Amniotic epithelial cell (primary cell): ENCODE data around the gene PLA2G4A.

Experiments used
- DNase-seq: peaks from one replicate; pipeline ENCODE4 v3.0.0-alpha.2; 2010; ENCODE audit warnings: low read depth

The PLA2G4A gene

DNA sequence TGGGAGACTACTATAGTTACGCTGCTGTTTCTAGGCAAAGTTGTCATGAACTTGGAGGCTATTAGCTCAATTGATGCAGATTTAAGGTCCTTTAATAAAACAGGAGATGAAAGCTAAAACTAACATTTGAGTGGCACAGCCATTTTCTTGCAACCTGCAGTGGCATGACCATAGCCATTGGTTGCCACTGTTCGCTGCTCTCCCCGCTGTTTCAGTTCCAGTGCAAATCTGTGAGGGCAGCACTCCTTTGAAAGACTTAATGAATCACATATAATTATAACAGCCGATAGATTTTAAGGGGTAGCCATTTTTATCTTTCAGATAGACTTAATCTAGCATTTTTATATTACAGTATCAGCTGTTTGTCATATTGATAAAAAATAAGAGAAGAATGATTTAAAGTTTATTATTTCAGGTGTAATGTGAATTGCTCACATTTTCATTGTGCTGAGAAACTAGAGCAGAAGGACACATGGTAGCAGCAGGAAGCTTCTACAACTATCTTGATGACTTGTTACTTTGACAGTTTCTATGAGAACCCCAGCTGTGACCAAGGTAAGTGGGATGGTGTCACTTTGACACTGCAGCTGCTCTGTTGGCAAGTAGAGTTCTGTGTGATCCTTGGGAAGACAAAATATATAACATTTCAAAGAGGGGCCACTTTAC is 203.7 kb downstream of the PLA2G4A start:
- no peak for DNase-seq

- peak; percentile 28 for DNase-seq
Measured at GRCh38 chr1:187032982-187033692, 204.4 kb downstream of the PLA2G4A start.

DNA sequence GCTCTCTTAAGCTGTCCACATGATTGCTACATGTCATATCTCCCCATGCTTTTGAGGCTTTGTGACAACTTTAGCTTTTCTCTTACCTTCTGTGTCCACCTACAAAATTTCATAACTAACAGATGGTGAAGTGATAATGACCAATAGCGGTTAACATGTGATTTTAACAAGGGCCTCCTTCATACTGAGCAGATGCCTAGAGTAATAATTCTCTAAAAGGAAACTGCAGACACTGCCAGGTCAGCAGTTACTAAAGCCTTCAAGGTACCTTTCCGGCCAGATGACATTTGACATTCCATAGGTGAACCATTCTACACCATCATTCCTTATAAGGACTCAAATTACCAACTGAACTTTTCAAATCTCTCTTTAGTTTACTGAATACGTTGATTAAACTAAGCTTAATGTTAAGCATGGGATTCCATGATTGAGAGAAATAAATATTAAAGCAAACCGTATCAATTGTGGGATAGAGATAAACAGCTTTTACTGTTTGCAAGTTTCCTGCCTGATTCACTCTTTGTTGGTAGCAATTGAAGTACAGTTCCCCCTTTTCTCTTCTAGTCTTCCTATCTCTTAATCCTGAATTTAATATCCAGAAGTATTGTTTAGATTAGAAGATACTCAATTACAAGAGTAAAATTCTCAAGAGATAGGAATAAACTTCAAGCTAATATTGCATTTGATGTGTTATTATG is 205.1 kb downstream of the PLA2G4A start:
- no peak for DNase-seq

- DNase-seq: no peak
Measured at GRCh38 chr1:187034501-187034900, 205.8 kb downstream of the PLA2G4A start.

- DNase-seq: no peak
Measured at GRCh38 chr1:187037973-187038553, 209.3 kb downstream of the PLA2G4A start.
